MM.1S (cell line): ENCODE measurements around the gene RNF220.

Experiments
- DNase-seq: peaks from one replicate; pipeline ENCODE4 v3.0.0-alpha.2; 2015
- H2AFZ ChIP-seq: fragments of 300-600 bp; sonication (generic); 2 replicates; pipeline ENCODE4 v1.6.0; 2016; ENCODE audit warnings: antibody characterized with exemption, low read length
- H3F3A ChIP-seq: fragments of 300-600 bp; sonication (generic); 2 replicates; pipeline ENCODE4 v1.6.1; 2016; ENCODE audit warnings: mild to moderate bottlenecking, antibody characterized with exemption, low read length, moderate library complexity, mixed read lengths; ENCODE audit not compliant: insufficient read depth
- H3K27ac ChIP-seq: fragments of 300-600 bp; sonication (generic); 2 replicates; pipeline ENCODE4 v1.5.1; 2016; ENCODE audit warnings: mild to moderate bottlenecking, low read length
- H3K27me3 ChIP-seq: fragments of 300-600 bp; sonication (generic); replicated peaks from 2 replicates; pipeline ENCODE4 v1.6.0; 2016; ENCODE audit warnings: low read length; ENCODE audit not compliant: insufficient read depth
- H3K36me3 ChIP-seq: fragments of 300-600 bp; sonication (generic); replicated peaks from 2 replicates; pipeline ENCODE4 v1.6.1; 2016; ENCODE audit warnings: mild to moderate bottlenecking, low read length, mixed read lengths; ENCODE audit not compliant: insufficient read depth
- H3K4me1 ChIP-seq: fragments of 300-600 bp; sonication (generic); 2 replicates; pipeline ENCODE4 v1.6.1; 2016; ENCODE audit warnings: low read length, mixed read lengths
- H3K4me2 ChIP-seq: fragments of 300-600 bp; sonication (generic); 2 replicates; pipeline ENCODE4 v1.6.0; 2016; ENCODE audit warnings: low read depth, low read length
- H3K4me3 ChIP-seq: fragments of 300-600 bp; sonication (generic); 2 replicates; pipeline ENCODE4 v1.5.1; 2016; ENCODE audit warnings: low read length, mixed read lengths
- H3K79me2 ChIP-seq: fragments of 300-600 bp; sonication (generic); 2 replicates; pipeline ENCODE4 v1.6.1; 2016; ENCODE audit warnings: mixed run types, low read length, mixed read lengths
- H3K9ac ChIP-seq: fragments of 300-600 bp; sonication (generic); 2 replicates; pipeline ENCODE4 v1.6.1; 2016; ENCODE audit warnings: low read length, mixed read lengths
- H3K9me2 ChIP-seq: fragments of 300-600 bp; sonication (generic); replicated peaks from 2 replicates; pipeline ENCODE4 v1.6.1; 2016; ENCODE audit warnings: mild to moderate bottlenecking, low read length, mixed read lengths; ENCODE audit not compliant: insufficient read depth
- H3K9me3 ChIP-seq: fragments of 300-600 bp; sonication (generic); replicated peaks from 2 replicates; pipeline ENCODE4 v1.6.1; 2016; ENCODE audit warnings: mild to moderate bottlenecking, low read length, mixed read lengths; ENCODE audit not compliant: insufficient read depth
- H4K20me1 ChIP-seq: fragments of 300-600 bp; sonication (generic); 2 replicates; pipeline ENCODE4 v1.6.1; 2016; ENCODE audit warnings: mild to moderate bottlenecking, low read length, moderate library complexity, mixed read lengths; ENCODE audit not compliant: insufficient read depth
- CTCF ChIP-seq: fragments of 300-600 bp; sonication (generic); IDR thresholded peaks from 2 replicates; pipeline ENCODE4 v1.5.1; 2016; ENCODE audit warnings: antibody characterized with exemption, low read length, mixed read lengths
- EZH2 ChIP-seq: fragments of 300-600 bp; sonication (generic); optimal IDR thresholded peaks from 2 replicates; pipeline ENCODE3; 2017; ENCODE audit warnings: low read depth, mild to moderate bottlenecking, antibody characterized with exemption, low read length, mixed read lengths
- EZH2phosphoT487 ChIP-seq: fragments of 300-600 bp; sonication (generic); IDR thresholded peaks from 2 replicates; pipeline ENCODE4 v1.6.1; 2018; ENCODE audit warnings: antibody characterized with exemption, low read length

RNF220 gene

GRCh38 chr1:44676484-44677200 is 271.6 kb downstream of the RNF220 start:
- no peak for DNase-seq
- H3F3A ChIP-seq = peaks cover 15% of the 10 kb centered on the region; the same call in 1 of the 2 replicates
- no peaks in the 10 kb centered on the region for H3K9me3 ChIP-seq
- H3K4me1 ChIP-seq = peaks cover 36% of the 10 kb centered on the region
- H3K27ac ChIP-seq = peak overlapping the region; percentile 47; the same call in 1 of the 2 replicates
- H3K4me2 ChIP-seq = peak overlapping the region; percentile 24; the same call in 1 of the 2 replicates
- H3K4me3 ChIP-seq = no peak overlapping the region
- H3K9ac ChIP-seq = no peak overlapping the region
- no peaks in the 10 kb centered on the region for H3K36me3 ChIP-seq
- no peaks in the 10 kb centered on the region for H3K9me2 ChIP-seq
- 0 out of 2 replicates have a peak overlapping the region, but pooled peaks have one; percentile 4 for H2AFZ ChIP-seq
- TF ChIP-seq CTCF = no peak
- TF ChIP-seq EZH2phosphoT487 = no peak
- no peak for TF ChIP-seq EZH2
- no peaks in the 10 kb centered on the region for H3K27me3 ChIP-seq
- H4K20me1 ChIP-seq = no peaks in the 10 kb centered on the region
- H3K79me2 ChIP-seq = no peaks in the 10 kb centered on the region

- Histone ChIP-seq H4K20me1 (no peaks in the 10 kb centered on the region), H3K27ac (peak overlapping the region; percentile 47; the same call in 1 of the 2 replicates), H3K4me1 (peaks cover 30% of the 10 kb centered on the region), H3K27me3 (no peaks in the 10 kb centered on the region), H3F3A (peaks cover 11% of the 10 kb centered on the region; the same call in 1 of the 2 replicates), H3K4me2 (peak overlapping the region; percentile 24; the same call in 1 of the 2 replicates), H3K79me2 (no peaks in the 10 kb centered on the region), H3K9me3 (no peaks in the 10 kb centered on the region), H3K4me3 (no peak overlapping the region), H2AFZ (no peak overlapping the region), H3K9me2 (no peaks in the 10 kb centered on the region), H3K36me3 (no peaks in the 10 kb centered on the region), H3K9ac (no peak overlapping the region)
- DNase-seq = peak; percentile 24
- TF ChIP-seq CTCF = peak; percentile 42
- no peak for TF ChIP-seq EZH2phosphoT487
- TF ChIP-seq EZH2 = no peak
Measured at GRCh38 chr1:44677201-44677766, 272.2 kb downstream of the RNF220 start.

GRCh38 chr1:44678120-44678519 is 273.1 kb downstream of the RNF220 start:
- H3K9me3 ChIP-seq = no peaks in the 10 kb centered on the region
- no peaks in the 10 kb centered on the region for H4K20me1 ChIP-seq
- H3K27me3 ChIP-seq = no peaks in the 10 kb centered on the region
- H3K9me2 ChIP-seq = no peaks in the 10 kb centered on the region
- peaks cover 11% of the 10 kb centered on the region; the same call in 1 of the 2 replicates for H3F3A ChIP-seq
- H3K36me3 ChIP-seq = no peaks in the 10 kb centered on the region
- H2AFZ ChIP-seq = no peak overlapping the region
- peaks cover 27% of the 10 kb centered on the region for H3K4me1 ChIP-seq
- no peak for DNase-seq
- no peak overlapping the region for H3K9ac ChIP-seq
- no peak overlapping the region for H3K4me2 ChIP-seq
- no peaks in the 10 kb centered on the region for H3K79me2 ChIP-seq
- H3K4me3 ChIP-seq = no peak overlapping the region
- TF ChIP-seq CTCF = no peak
- TF ChIP-seq EZH2 = no peak
- TF ChIP-seq EZH2phosphoT487 = no peak
- no peak overlapping the region for H3K27ac ChIP-seq
